ENCODE data around the gene SNN. TPM values are rescaled to one million over a fixed set of nuclear protein-coding genes. Genes with fewer than 3 reads are reported as not detected.

Gene SNN
- total and polyA plus RNA-seq, 5 donors from 2014 or later = 14.5 to 31.2 (median 24.9) TPM

- Histone ChIP-seq H3K27me3 (ENCODE audit: control insufficient read depth, insufficient read depth, low read length) (no peaks in the 10 kb centered on the region), H3K9me3 (ENCODE audit: control insufficient read depth in 2 of 2, low read length in 2 of 2) (no peaks in the 10 kb centered on the region), H3K27ac (ENCODE audit: insufficient read depth, low read length, poor library complexity, severe bottlenecking) (no peak overlapping the region), H3K4me3 (ENCODE audit: low read depth, low read length) (no peak overlapping the region), H3K4me1 (ENCODE audit: control insufficient read depth, insufficient read depth, low read length, poor library complexity, severe bottlenecking) (peaks cover 14% of the 10 kb centered on the region), H3K36me3 (ENCODE audit: control insufficient read depth, insufficient read depth, low read length) (no peaks in the 10 kb centered on the region)
- DNase-seq = no peak
- no peaks in the 10 kb centered on the region for H3K9me3 Mint-ChIP-seq
- peaks cover 4% of the 10 kb centered on the region for H3K27me3 Mint-ChIP-seq
- ATAC-seq (ENCODE audit: low read depth in 2 of 2) = no peak
- H3K36me3 Mint-ChIP-seq = no peaks in the 10 kb centered on the region
- peaks cover 9 to 29% (median 16%) of the 10 kb centered on the region in 4 donors for H3K4me1 Mint-ChIP-seq
- no peak overlapping the region for H3K4me3 Mint-ChIP-seq
- H3K27ac Mint-ChIP-seq = no peak overlapping the region
These were observed 7.7 kb upstream of the SNN start for GRCh38 chr16:11660565-11660964.

- H3K36me3 ChIP-seq (ENCODE audit: control insufficient read depth, insufficient read depth, low read length) = no peaks in the 10 kb centered on the region
- Mint-ChIP-seq H3K4me3 (no peak overlapping the region), H3K27me3 (peaks cover 4% of the 10 kb centered on the region), H3K4me1 (peaks cover 9 to 47% (median 30%) of the 10 kb centered on the region in 4 donors), H3K36me3 (no peaks in the 10 kb centered on the region), H3K9me3 (no peaks in the 10 kb centered on the region), H3K27ac (peak overlapping the region in 2 of 3 donors; percentile 76 to 86)
- no peaks in the 10 kb centered on the region for H3K9me3 ChIP-seq (ENCODE audit: control insufficient read depth in 2 of 2, low read length in 2 of 2)
- no peak overlapping the region for H3K4me3 ChIP-seq (ENCODE audit: low read depth, low read length)
- no peak for ATAC-seq (ENCODE audit: low read depth in 2 of 2)
- no peak overlapping the region for H3K27ac ChIP-seq (ENCODE audit: insufficient read depth, low read length, poor library complexity, severe bottlenecking)
- no peak for DNase-seq
- H3K27me3 ChIP-seq (ENCODE audit: control insufficient read depth, insufficient read depth, low read length) = no peaks in the 10 kb centered on the region
- peaks cover 25% of the 10 kb centered on the region for H3K4me1 ChIP-seq (ENCODE audit: control insufficient read depth, insufficient read depth, low read length, poor library complexity, severe bottlenecking)
These were observed 5.7 kb upstream of the SNN start for GRCh38 chr16:11662582-11662981.

GRCh38 chr16:11665071-11665491 lies 3.2 kb upstream of the SNN start:
- Histone ChIP-seq H3K4me3 (ENCODE audit: low read depth, low read length) (peak overlapping the region; percentile 44), H3K36me3 (ENCODE audit: control insufficient read depth, insufficient read depth, low read length) (no peaks in the 10 kb centered on the region), H3K4me1 (ENCODE audit: control insufficient read depth, insufficient read depth, low read length, poor library complexity, severe bottlenecking) (peaks cover 42% of the 10 kb centered on the region), H3K9me3 (ENCODE audit: control insufficient read depth in 2 of 2, low read length in 2 of 2) (no peaks in the 10 kb centered on the region), H3K27ac (ENCODE audit: insufficient read depth, low read length, poor library complexity, severe bottlenecking) (peak overlapping the region; percentile 76), H3K27me3 (ENCODE audit: control insufficient read depth, insufficient read depth, low read length) (no peaks in the 10 kb centered on the region)
- Mint-ChIP-seq H3K27me3 (peaks cover 4% of the 10 kb centered on the region), H3K36me3 (no peaks in the 10 kb centered on the region), H3K9me3 (no peaks in the 10 kb centered on the region), H3K27ac (peak overlapping the region; percentile 94 to 97 (median 95)), H3K4me1 (peaks cover 9 to 59% (median 32%) of the 10 kb centered on the region in 4 donors), H3K4me3 (peak overlapping the region; percentile 81 to 88 (median 86))
- no peak for ATAC-seq (ENCODE audit: low read depth in 2 of 2)
- peak; percentile 27 to 75 (median 52) for DNase-seq

GRCh38 chr16:11666103-11667055 lies 1.9 kb upstream of the SNN start:
- H3K4me1 ChIP-seq (ENCODE audit: control insufficient read depth, insufficient read depth, low read length, poor library complexity, severe bottlenecking) = peaks cover 55% of the 10 kb centered on the region

GRCh38 chr16:11667221-11667823 lies 933 bp upstream of the SNN start:
- Mint-ChIP-seq H3K4me1 (peaks cover 9 to 81% (median 47%) of the 10 kb centered on the region in 4 donors), H3K4me3 (peak overlapping the region; percentile 80 to 90 (median 87)), H3K27me3 (peaks cover 4% of the 10 kb centered on the region), H3K36me3 (no peaks in the 10 kb centered on the region), H3K9me3 (no peaks in the 10 kb centered on the region), H3K27ac (peak overlapping the region; percentile 69 to 94 (median 93))
- peaks cover 65% of the 10 kb centered on the region for H3K4me1 ChIP-seq (ENCODE audit: control insufficient read depth, insufficient read depth, low read length, poor library complexity, severe bottlenecking)
- H3K4me3 ChIP-seq (ENCODE audit: low read depth, low read length) = peak overlapping the region; percentile 7
- DNase-seq = no peak
- no peak for ATAC-seq (ENCODE audit: low read depth in 2 of 2)
- no peaks in the 10 kb centered on the region for H3K9me3 ChIP-seq (ENCODE audit: control insufficient read depth in 2 of 2, low read length in 2 of 2)
- no peaks in the 10 kb centered on the region for H3K36me3 ChIP-seq (ENCODE audit: control insufficient read depth, insufficient read depth, low read length)
- H3K27me3 ChIP-seq (ENCODE audit: control insufficient read depth, insufficient read depth, low read length) = no peaks in the 10 kb centered on the region
- peak overlapping the region; percentile 69 for H3K27ac ChIP-seq (ENCODE audit: insufficient read depth, low read length, poor library complexity, severe bottlenecking)

More at GRCh38 chr16:11666103-11667055, 1.9 kb upstream of the SNN start:
- Histone ChIP-seq H3K9me3 (ENCODE audit: control insufficient read depth in 2 of 2, low read length in 2 of 2) (no peaks in the 10 kb centered on the region), H3K4me3 (ENCODE audit: low read depth, low read length) (no peak overlapping the region), H3K27me3 (ENCODE audit: control insufficient read depth, insufficient read depth, low read length) (no peaks in the 10 kb centered on the region), H3K27ac (ENCODE audit: insufficient read depth, low read length, poor library complexity, severe bottlenecking) (peak overlapping the region; percentile 76), H3K36me3 (ENCODE audit: control insufficient read depth, insufficient read depth, low read length) (no peaks in the 10 kb centered on the region)
- DNase-seq = no peak
- Mint-ChIP-seq H3K27ac (peak overlapping the region; percentile 85 to 94 (median 93)), H3K27me3 (peaks cover 4% of the 10 kb centered on the region), H3K4me3 (peak overlapping the region; percentile 80 to 90 (median 87)), H3K4me1 (peaks cover 9 to 72% (median 41%) of the 10 kb centered on the region in 4 donors), H3K9me3 (no peaks in the 10 kb centered on the region), H3K36me3 (no peaks in the 10 kb centered on the region)
- no peak for ATAC-seq (ENCODE audit: low read depth in 2 of 2)

- Mint-ChIP-seq H3K36me3 (no peaks in the 10 kb centered on the region), H3K4me3 (peak overlapping the region; percentile 84 to 92 (median 90)), H3K27ac (peak overlapping the region; percentile 79 to 97 (median 96)), H3K27me3 (peaks cover 4% of the 10 kb centered on the region), H3K4me1 (peaks cover 9 to 83% (median 54%) of the 10 kb centered on the region in 4 donors), H3K9me3 (no peaks in the 10 kb centered on the region)
- no peaks in the 10 kb centered on the region for H3K27me3 ChIP-seq (ENCODE audit: control insufficient read depth, insufficient read depth, low read length)
- ATAC-seq (ENCODE audit: low read depth in 2 of 2) (no peak), DNase-seq (peak in 1 of 3 donors; percentile 37)
- peaks cover 76% of the 10 kb centered on the region for H3K4me1 ChIP-seq (ENCODE audit: control insufficient read depth, insufficient read depth, low read length, poor library complexity, severe bottlenecking)
- H3K9me3 ChIP-seq (ENCODE audit: control insufficient read depth in 2 of 2, low read length in 2 of 2) = no peaks in the 10 kb centered on the region
- peak overlapping the region; percentile 70 for H3K27ac ChIP-seq (ENCODE audit: insufficient read depth, low read length, poor library complexity, severe bottlenecking)
- H3K4me3 ChIP-seq (ENCODE audit: low read depth, low read length) = peak overlapping the region; percentile 77
- no peaks in the 10 kb centered on the region for H3K36me3 ChIP-seq (ENCODE audit: control insufficient read depth, insufficient read depth, low read length)
These were observed 546 bp downstream of the SNN start for GRCh38 chr16:11668623-11669379.
